GM12878 (cell line): ENCODE data around the gene FRYL. TPM values are rescaled to one million over a fixed set of nuclear protein-coding genes. Genes with fewer than 3 reads are reported as not detected.

Experiments
- ATAC-seq: fragments of 200-7000 bp; cut with Tn5 transposase; 3 replicates; pipeline ENCODE4 v1.9.1; 2020; ENCODE audit warnings: mild to moderate bottlenecking, moderate library complexity
- BruUV-seq: library from RNA; stranded (reverse); fragments of 400-500 nt; replicated peaks from 2 replicates; lab custom pipeline; 2021; lab: Mats Ljungman, UMichigan
- CTCF ChIA-PET: fragments of 300-600 bp; sonication (Branson Sonifier 250); formaldehyde crosslinking; extraction: SDS; loops from one replicate; lab custom pipeline; 2021; ENCODE audit warnings: inconsistent platforms; lab: Yijun Ruan, JAX
- POLR2A ChIA-PET: fragments of 350-600 bp; formaldehyde crosslinking; extraction: SDS; loops from one replicate; lab custom pipeline; 2021; ENCODE audit warnings: inconsistent platforms; lab: Charles Lee
- RAD21 ChIA-PET: fragments of 300-600 bp; sonication (Branson Sonifier 250); formaldehyde crosslinking; loops from one replicate; lab custom pipeline; 2023; ENCODE audit warnings: antibody characterized with exemption; ENCODE audit not compliant: unreplicated experiment; lab: Charles Lee
- SMC1A ChIA-PET: fragments of 300-600 bp; sonication (Branson Sonifier 250); formaldehyde crosslinking; loops from one replicate; lab custom pipeline; 2023; ENCODE audit not compliant: unreplicated experiment, uncharacterized antibody; lab: Charles Lee
- DNase-seq: peaks from one replicate; pipeline ENCODE4 v3.0.0-alpha.2; 2011; ENCODE audit warnings: low read depth, low spot score
- FAIRE-seq: peaks from 3 replicates; lab custom pipeline; 2011; peaks lifted over from hg19 to GRCh38; lab: Jason Lieb, UNC
- H2AFZ ChIP-seq: 2 replicates; pipeline ENCODE4 v1.6.0; 2011; ENCODE audit warnings: low read depth, low read length, control low read depth; ENCODE audit not compliant: control insufficient read depth
- H3K27ac ChIP-seq: 2 replicates; pipeline ENCODE4 v1.5.1; 2011; ENCODE audit warnings: control low read depth; ENCODE audit not compliant: control insufficient read depth, insufficient read depth
- H3K27me3 ChIP-seq, 2 experiments: replicated peaks in 1 of 2; 2 replicates each; pipeline versions ENCODE4 v1.6.0 to v1.6.1; 2011; ENCODE audit warnings: low read length in 1 of 2; ENCODE audit not compliant: control insufficient read depth in 2 of 2, insufficient read depth in 2 of 2
- H3K36me3 ChIP-seq, 2 experiments: 2 replicates each; pipeline ENCODE4 v1.5.1; 2011; ENCODE audit warnings: low read length in 1 of 2; ENCODE audit not compliant: control insufficient read depth in 2 of 2, insufficient read depth in 2 of 2
- H3K4me1 ChIP-seq: 2 replicates; pipeline ENCODE4 v1.6.1; 2011; ENCODE audit warnings: mild to moderate bottlenecking, low read length, moderate library complexity, mixed read lengths; ENCODE audit not compliant: control insufficient read depth, insufficient read depth
- H3K4me2 ChIP-seq: 2 replicates; pipeline ENCODE4 v1.6.0; 2011; ENCODE audit warnings: control low read depth; ENCODE audit not compliant: control insufficient read depth, insufficient read depth
- H3K4me3 ChIP-seq: fragments of 200-600 bp; sonication (generic); 2 replicates; pipeline ENCODE4 v1.5.1; 2016
- H3K79me2 ChIP-seq: 2 replicates; pipeline ENCODE4 v1.6.0; 2011; ENCODE audit warnings: low read length; ENCODE audit not compliant: control insufficient read depth, insufficient read depth
- H3K9ac ChIP-seq: 2 replicates; pipeline ENCODE4 v1.8.0; 2011; ENCODE audit warnings: low read length, control low read depth, mixed read lengths; ENCODE audit not compliant: control insufficient read depth, insufficient read depth
- H3K9me3 ChIP-seq: replicated peaks from 3 replicates; pipeline ENCODE4 v1.5.1; 2011; ENCODE audit warnings: mild to moderate bottlenecking, low read length; ENCODE audit not compliant: control insufficient read depth, insufficient read depth
- H4K20me1 ChIP-seq: 2 replicates; pipeline ENCODE4 v1.6.0; 2011; ENCODE audit not compliant: control insufficient read depth, insufficient read depth
- BCL11A ChIP-seq: IDR thresholded peaks from 2 replicates; pipeline ENCODE4 v1.6.1; 2011; ENCODE audit warnings: low read depth, low read length
- CREM ChIP-seq: IDR thresholded peaks from 2 replicates; pipeline ENCODE4 v1.6.1; 2014; ENCODE audit warnings: antibody characterized with exemption, low read depth
- FOXM1 ChIP-seq: IDR thresholded peaks from 2 replicates; pipeline ENCODE4 v1.6.1; 2012; ENCODE audit warnings: low read depth, mild to moderate bottlenecking, inconsistent platforms, low read length, moderate library complexity
- JUNB ChIP-seq: IDR thresholded peaks from 2 replicates; pipeline ENCODE4 v1.6.1; 2016; ENCODE audit warnings: antibody characterized with exemption, mild to moderate bottlenecking
- SMARCA5 ChIP-seq: fragments of 450-650 bp; IDR thresholded peaks from 2 replicates; pipeline ENCODE4 v1.6.1; 2017; ENCODE audit warnings: mild to moderate bottlenecking
- WGBS: methylation state at CpG from one replicate; pipeline ENCODE4 v1.1.6; 2016; ENCODE audit warnings: low lambda C conversion rate; ENCODE audit not compliant: insufficient replicate concordance, insufficient coverage; ENCODE audit errors: missing lambda C conversion rate; 5-methylcytosine and 5-hydroxymethylcytosine counted together
- in situ Hi-C: fragments of 300-500 bp; cut with MboI; formaldehyde crosslinking; loops from 9 replicates; pipeline ENCODE4 v1.14.3; 2018; ENCODE audit warnings: mixed read lengths
- intact Hi-C: fragments of 100-400 bp; cut with micrococcal nuclease; formaldehyde crosslinking; loops from one replicate; pipeline ENCODE4 v1.14.2; 2022; ENCODE audit not compliant: unreplicated experiment
- polyA plus RNA-seq, 11 experiments: library from polyadenylated mRNA; depleted of rRNA in 4 of 11; unstranded in 6 of 11; stranded (reverse) in 5 of 11; fragments of >200 nt; fragmentation: Nextera tagmentation in 4 of 11; fragmentation: Illumina TruSeq in 1 of 11; extraction: Ambion mirVana in 4 of 11; extraction: Trizol in 1 of 11; gene quantifications; 1 replicate in 1 of 11; 2 replicates in 10 of 11; pipeline versions ENCODE4 v1.2.1 to v1.2.3, GENCODE V29; 2011 to 2016; ENCODE audit warnings: inconsistent platforms in 2 of 11, missing spikeins in 2 of 11, low read depth in 1 of 11
- total RNA-seq, 4 experiments: library from RNA; depleted of rRNA in 3 of 4; stranded (reverse); fragments of >200 nt in 3 of 4; fragmentation: Illumina TruSeq in 1 of 4; extraction: Trizol in 1 of 4; gene quantifications; 2 replicates each; pipeline versions ENCODE4 v1.2.1 to v1.2.3, GENCODE V29; 2013 to 2021

The FRYL gene
- total and polyA plus RNA-seq, 10 of the 15 experiments (the other 5 are each of a cell fraction or from before 2014, with no cell fraction given): 10.3 to 50.6 (median 28.7) TPM

- Histone ChIP-seq H3K79me2 (no peaks in the 10 kb centered on the region), H3K4me3 (no peak overlapping the region), H2AFZ (no peak overlapping the region), H3K27ac (no peak overlapping the region; the same call in 1 of the 2 replicates), H3K36me3 (peaks cover 1 to 12% of the 10 kb centered on the region in 2 experiments; a peak in 3 of 4 replicates), H4K20me1 (no peaks in the 10 kb centered on the region), H3K9ac (no peak overlapping the region), H3K4me2 (no peak overlapping the region), H3K4me1 (peaks cover 5% of the 10 kb centered on the region; the same call in 1 of the 2 replicates), H3K27me3 (no peaks in the 10 kb centered on the region), H3K9me3 (no peaks in the 10 kb centered on the region)
- WGBS: 27% methylated on average over 5 of the region's 5 CpGs
- no TSS peak for BruUV-seq
- in situ Hi-C loops (no loop called here), intact Hi-C loops (no loop called here)
- TF ChIP-seq BCL11A (no peak), JUNB (no peak)
- ChIA-PET POLR2A (no interaction called here), SMC1A (no interaction called here), CTCF (no interaction called here), RAD21 (no interaction called here)
- FAIRE-seq (no peak), DNase-seq (no peak), ATAC-seq (no peak; the same call in 1 of the 3 replicates)
Measured at GRCh38 chr4:48565362-48566033, 214.6 kb downstream of the FRYL start.

- H3K4me1 ChIP-seq: peaks cover 5% of the 10 kb centered on the region; the same call in 1 of the 2 replicates
- in situ Hi-C loops: no loop called here
- ChIA-PET POLR2A (no interaction called here), CTCF (no interaction called here)
- H3K9me3 ChIP-seq: no peaks in the 10 kb centered on the region
- no peak for FAIRE-seq
- WGBS: 40% methylated on average over 3 of the region's 3 CpGs
- H3K4me2 ChIP-seq: no peak overlapping the region
- no TSS peak for BruUV-seq
- H4K20me1 ChIP-seq: no peaks in the 10 kb centered on the region
- DNase-seq: no peak
- no peaks in the 10 kb centered on the region for H3K27me3 ChIP-seq
- no peak for TF ChIP-seq SMARCA5
- no peak for TF ChIP-seq CREM
- TF ChIP-seq FOXM1: no peak
- TF ChIP-seq, all 136 proteins: peak for 0
- Histone ChIP-seq H3K36me3 (peaks cover 1 to 4% of the 10 kb centered on the region in 2 experiments; a peak in 3 of 4 replicates), H3K9ac (no peak overlapping the region), H3K79me2 (no peaks in the 10 kb centered on the region), H2AFZ (no peak overlapping the region), H3K4me3 (no peak overlapping the region), H3K27ac (no peak overlapping the region)
- ChIA-PET SMC1A (no interaction called here), RAD21 (no interaction called here)
- intact Hi-C loops: no loop called here
- ATAC-seq: no peak
Measured at GRCh38 chr4:48564151-48564550, 215.9 kb downstream of the FRYL start.
